OCI-M2 (cell line): ENCODE results near the gene C19orf44.
"Not testable (repeated sequence)": the region's sequence is repeated elsewhere in the genome, so short reads cannot be mapped to it uniquely, and the experiment has no call there.

Experiments used
- DNase-seq: peaks from one replicate; lab custom pipeline; 2025; ENCODE audit not compliant: unreplicated experiment; lab: John Stamatoyannopoulos, UW

The C19orf44 gene

DNA sequence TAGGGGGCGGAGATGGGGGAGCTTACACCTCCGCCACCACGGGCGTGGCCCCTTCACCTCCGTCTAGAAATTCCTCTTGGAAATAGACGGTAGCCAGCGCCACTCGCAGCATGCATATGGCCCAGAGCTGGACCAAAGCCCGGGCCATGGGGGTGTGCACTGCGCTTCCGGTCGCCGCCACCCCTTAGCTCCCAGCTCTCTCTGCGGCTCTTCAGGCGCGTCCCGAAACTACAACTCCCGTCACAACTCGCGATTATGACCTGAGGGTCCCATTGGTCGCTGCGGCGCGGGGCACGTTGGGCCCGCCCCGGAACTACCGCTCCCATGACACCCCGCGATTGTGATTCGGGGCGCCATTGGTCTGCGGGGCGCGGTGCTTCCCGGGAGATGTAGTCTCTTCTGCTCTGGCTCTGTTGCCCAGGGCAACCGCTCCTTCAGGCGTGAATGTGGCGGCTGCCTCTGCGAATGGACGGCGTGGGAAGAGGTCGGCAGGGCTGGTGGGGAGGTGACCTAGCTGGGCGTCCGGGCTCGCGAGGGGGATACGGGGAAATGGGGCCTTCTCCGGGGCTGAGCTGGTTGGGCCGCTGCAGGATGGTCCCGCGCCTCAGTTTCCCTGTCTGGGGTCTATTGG is at the start of gene C19orf44, which contains the start of gene CALR3:
TSS of gene C19orf44 (plus strand) at position 413 of the 631 bp plus-strand sequence. CDS start 4,399 bp downstream, outside the sequence.
TSS of gene CALR3 (minus strand) at position 186 of the 631 bp plus-strand sequence. CDS start at position 148, 38 bp downstream.
- DNase-seq: peak; percentile 100

GRCh38 chr19:16446724-16447368 is 49.3 kb upstream of the C19orf44 start:
- DNase-seq: peak; percentile 58

DNA sequence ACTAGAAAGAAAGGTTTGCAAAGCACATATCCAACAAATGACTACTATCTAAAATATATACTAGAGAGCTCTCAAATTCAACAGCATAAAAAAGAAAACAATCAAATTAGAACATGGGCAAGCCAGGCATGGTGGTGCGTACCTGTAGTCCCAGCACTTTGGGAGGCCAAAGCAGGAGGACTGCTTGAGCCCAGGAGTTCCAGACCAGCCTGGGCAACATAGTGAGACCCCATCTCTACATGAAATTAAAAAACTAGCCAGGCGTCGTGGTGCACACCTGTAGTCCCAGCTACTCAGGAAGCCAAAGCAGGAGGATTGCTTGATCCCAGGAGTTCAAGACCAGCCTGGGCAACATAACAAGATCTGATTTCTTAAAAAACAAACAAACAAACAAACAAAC is 47.3 kb upstream of the C19orf44 start:
- DNase-seq: not testable (repeated sequence)

DNA sequence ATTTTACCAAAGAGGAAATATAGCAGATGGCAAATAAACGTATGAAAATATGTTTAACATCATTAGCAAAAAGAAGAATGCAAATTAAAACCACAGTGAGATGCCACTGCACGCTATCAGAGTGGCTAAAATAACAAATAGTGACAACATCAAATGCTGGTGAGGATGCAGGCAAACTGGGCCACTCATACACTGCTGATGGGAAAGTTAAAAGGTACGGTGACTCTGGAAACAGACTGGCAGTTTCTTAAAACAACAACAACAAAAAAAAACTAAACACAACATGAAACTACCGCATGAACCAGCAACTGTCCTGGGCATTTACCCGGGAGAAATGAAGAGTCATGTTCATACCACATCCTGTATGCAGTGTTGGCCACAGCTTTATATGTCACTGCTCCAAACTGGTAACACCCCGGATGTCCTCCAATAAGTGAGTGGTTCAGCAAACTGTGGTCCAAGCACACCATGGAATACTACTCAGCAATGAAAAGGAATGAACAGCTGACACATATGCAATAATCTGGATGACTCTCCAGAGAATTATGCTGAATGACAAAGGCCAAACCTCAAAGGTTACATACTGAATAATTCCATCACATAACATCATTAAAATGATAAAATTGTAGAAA is 46.7 kb upstream of the C19orf44 start:
- no peak for DNase-seq

DNA sequence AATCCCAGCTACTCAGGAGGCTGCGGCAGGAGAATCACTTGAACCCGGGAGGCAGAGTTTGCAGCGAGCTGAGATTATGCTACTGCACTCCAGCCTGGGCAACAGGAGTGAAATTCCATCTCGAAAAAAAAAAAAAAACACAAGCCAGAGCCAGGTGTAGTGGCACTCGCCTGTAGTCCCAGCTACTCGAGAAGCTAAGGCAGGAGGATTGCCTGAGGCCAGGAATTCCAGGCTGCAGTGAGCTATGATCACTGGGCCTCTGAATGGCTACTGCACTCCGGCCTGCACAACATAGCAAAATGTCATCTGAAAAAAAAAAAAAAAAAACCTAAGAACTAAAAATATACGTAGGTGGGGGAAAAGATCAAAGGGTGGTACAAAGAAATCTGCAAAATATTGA is 43.9 kb upstream of the C19orf44 start:
- no peak for DNase-seq

- DNase-seq: no peak
Measured at GRCh38 chr19:16454351-16454918, 41.8 kb upstream of the C19orf44 start.

DNA sequence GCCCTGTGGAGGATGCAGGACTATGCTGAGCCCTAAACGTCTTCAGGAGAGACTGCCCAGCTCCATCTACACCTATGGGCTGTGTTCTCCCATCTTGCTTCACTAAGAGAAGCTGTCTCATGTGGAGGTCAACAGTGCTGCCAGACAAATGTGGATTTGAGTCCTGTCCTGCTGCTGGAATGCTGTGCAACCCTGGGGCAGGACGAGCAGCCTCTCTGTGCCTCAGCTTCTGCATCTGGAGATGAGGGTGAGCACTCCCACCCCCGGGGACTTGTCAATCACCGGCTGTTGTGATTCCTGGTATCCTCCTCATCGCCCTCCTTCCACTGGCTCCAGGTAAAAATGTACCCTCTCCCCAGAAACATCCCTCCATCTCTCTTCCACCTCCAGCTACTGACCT is 40.7 kb upstream of the C19orf44 start:
- no peak for DNase-seq

- no peak for DNase-seq
Measured at GRCh38 chr19:16456652-16457194, 39.5 kb upstream of the C19orf44 start.

GRCh38 chr19:16457195-16457953 is 38.8 kb upstream of the C19orf44 start:
- no peak for DNase-seq

DNA sequence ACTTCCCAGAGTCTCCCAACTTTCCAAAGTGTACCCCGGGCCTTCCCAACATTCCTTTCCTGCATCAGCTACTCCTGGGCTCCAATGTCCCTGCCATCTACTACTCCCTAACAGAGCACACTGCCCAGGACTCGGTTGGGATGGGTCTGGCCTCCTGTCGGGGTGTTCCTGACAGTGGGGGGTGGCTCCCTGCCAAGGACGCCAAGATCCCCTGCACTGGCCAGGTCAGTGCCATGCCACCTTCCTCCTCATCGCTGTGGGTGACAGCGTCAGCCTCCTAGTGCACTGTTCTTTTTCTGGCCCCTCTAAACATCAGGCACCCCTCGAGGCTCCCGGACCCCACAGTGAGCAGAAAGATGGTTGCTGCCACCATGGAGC is 38.3 kb upstream of the C19orf44 start:
- DNase-seq: no peak

GRCh38 chr19:16458391-16459341 is 37.5 kb upstream of the C19orf44 start:
- no peak for DNase-seq

DNA sequence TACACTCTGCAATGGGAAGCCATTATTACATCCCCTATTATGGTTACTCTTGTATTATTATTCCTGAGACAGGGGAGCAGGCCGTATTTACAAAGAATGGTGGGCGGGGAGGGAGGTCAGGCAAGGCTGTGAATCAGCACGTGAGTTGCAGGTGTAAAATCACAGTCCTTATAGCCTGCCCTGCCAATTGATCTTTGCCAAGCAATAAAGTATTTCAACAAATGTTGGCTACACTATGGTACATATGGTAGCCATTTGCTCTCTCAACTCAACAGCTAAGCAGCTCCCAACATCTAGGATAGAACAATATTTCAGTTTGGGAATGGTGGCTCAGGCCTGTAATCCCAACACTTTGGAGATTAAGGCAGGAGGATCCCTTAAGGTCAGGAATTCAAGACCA is 36.5 kb upstream of the C19orf44 start:
- DNase-seq: no peak

DNA sequence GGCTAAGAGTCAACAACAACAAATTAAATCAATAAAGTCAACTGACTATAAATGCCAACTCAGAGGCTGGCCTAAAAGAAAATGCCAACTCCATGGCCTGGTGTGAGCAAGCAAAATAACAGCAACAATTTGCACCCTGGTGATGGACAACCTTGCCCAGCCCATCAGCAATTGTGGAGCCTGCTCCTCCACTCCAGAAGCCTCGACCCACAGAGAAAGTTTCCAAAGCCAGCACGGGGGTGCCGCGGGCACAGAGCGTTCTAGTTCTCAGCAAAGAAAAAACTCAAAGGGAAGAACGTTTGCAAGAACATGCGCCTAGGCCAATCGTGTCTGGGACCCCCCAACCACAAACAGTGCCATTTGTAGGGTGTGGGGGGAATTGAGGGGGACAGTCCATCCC is 35.7 kb upstream of the C19orf44 start:
- no peak for DNase-seq

GRCh38 chr19:16461630-16462051 is 34.6 kb upstream of the C19orf44 start:
- DNase-seq: no peak

- no peak for DNase-seq
Measured at GRCh38 chr19:16462757-16463250, 33.4 kb upstream of the C19orf44 start.

- no peak for DNase-seq
Measured at GRCh38 chr19:16463341-16463990, 32.7 kb upstream of the C19orf44 start.

DNA sequence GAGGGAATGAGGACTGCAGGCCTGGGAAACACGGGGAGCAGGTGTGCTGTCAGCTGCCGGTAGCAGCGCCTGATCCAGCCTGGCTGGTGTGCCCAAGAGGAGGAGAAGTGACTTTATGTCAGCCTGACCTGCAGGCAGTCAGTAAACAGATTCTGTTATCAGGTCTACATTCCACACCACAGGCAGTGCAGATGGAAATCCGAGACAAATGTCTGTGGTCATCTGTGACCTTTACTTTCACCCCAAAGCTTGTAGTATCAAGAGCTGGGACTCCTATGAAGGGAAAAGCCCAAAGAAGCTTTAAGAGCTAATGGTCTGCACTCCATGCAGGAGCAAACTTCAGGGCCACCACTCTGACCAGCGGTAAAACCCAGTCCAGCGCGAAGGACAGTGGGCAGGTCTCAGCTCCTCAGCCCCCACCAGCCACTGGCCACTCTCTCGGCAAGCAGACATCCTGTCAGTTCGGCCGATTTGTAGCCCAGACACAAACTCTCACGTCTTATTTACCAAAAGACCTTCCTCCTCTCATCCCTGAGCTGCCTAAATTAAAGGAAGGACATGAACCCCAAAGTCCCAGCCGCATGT is 32.1 kb upstream of the C19orf44 start:
- no peak for DNase-seq

- DNase-seq: no peak
Measured at GRCh38 chr19:16465239-16465638, 31.0 kb upstream of the C19orf44 start.
